Measurements from ENCODE around the gene MYBL2.

Gene MYBL2

DNA sequence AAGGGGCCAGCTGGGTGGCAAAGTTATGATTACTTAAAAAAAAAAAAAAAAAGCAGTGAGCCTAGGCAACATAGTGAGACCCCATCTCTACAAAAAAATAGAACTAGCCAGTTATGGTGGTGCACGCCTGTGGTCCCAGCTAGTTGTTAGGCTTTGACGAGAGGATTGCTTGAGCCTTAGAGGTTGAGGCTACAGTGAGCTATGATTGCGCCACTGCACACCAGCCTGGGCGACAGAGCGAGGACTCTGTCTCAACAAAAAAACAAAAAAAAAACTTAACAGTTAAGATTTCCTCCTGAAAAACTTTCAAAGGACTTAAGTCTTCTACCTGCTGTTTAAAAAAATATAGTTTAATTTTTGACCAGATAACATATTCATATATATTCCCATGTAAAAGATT, 57.5 kb downstream of the MYBL2 start:
- no peak for DNase-seq

DNA sequence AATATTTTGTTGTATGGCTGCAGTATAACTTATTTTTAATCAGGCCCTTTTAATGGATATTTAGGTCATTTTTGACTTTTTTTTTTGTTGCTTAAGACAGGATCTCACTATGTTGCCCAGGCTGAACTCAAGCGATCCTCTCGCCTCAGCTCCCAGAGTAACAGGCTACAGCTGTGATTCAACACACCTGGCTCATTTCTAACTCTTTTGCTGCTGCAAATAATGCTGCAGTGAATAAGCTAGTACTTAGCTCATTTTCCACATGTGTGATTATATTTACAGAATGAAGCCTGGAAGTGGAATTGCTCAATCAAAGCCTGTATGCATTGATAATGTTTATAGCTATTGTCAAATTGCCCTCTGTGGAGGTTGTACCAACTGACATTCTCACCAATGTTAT, 58.8 kb downstream of the MYBL2 start:
- DNase-seq: no peak

DNA sequence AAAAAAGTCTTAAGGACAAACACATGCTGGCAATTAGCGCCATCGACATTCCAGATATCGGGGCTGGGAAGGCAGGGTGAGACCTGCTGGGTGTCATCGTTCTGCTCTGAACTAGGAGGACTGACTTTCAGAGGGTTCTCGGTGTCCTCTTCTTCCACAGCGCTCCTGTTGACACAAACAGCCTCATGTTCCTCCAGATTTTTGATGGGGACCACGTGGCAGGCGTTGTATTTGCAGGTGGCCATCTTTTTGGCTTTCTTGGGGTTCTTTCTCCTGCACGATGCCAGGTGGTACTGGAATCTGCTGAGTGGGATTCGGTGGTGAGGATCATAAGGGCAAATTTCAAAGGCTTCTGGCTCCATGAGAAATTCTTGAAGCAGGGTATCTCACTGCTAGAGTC, 59.4 kb downstream of the MYBL2 start:
- no peak for DNase-seq

GRCh38 chr20:43726811-43727338, 60.0 kb downstream of the MYBL2 start, which contains the start of gene GTSF1L:
TSS of gene GTSF1L (minus strand) at chr20:43727002. CDS start at chr20:43726694, 308 bp downstream.
- no peak for DNase-seq

DNA sequence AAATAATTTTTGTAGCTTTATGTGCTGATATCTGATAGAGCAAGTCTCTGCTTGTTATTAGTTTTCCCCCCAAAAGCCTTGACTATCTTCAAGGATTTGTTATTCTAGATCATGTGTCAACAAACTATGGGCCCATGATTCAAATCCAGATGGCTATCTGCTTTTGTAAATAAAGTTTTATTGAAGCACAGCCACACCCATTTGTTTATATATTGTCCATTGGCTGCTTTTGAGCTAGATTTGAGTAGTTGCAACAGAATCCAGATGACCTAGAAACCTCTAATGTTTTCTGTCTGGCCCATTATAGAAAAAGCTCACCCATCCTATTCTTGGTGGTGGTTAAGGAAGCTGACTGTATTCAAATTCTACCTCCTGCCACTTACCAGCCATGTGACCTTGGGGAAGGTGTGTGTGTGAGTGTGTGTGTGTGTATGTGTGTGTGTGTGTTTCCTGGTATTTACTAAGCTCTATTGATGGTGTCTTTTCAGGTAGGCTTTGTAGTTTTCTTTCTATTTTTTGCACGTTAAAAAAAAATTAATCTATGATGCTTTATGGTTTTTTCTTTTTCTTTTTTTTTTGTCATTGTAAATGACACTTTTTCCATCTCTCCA, 61.2 kb downstream of the MYBL2 start:
- DNase-seq: no peak

GRCh38 chr20:43728686-43729255, 61.9 kb downstream of the MYBL2 start:
- no peak for DNase-seq

DNA sequence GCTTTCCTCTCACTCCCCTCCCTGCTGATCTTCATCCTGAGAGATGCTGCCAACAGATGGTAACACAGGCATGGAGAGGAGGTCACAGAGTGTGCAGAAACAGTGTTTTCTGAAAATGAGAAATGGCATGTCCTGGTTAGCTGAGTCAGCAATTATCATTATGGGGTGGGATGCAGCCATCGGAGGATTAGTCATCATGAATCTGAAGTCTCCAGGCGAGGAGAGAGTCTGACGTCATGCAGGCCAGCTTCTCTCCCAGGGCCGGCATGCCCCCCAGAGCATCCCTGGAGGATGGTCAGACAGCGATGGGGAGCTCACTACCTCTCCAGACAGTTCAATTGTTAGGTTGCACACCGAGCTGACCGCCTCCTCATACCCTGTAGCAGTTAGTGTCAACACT, 64.6 kb downstream of the MYBL2 start:
- DNase-seq: no peak

- DNase-seq: no peak
These were observed 65.0 kb downstream of the MYBL2 start for GRCh38 chr20:43731927-43732326.

DNA sequence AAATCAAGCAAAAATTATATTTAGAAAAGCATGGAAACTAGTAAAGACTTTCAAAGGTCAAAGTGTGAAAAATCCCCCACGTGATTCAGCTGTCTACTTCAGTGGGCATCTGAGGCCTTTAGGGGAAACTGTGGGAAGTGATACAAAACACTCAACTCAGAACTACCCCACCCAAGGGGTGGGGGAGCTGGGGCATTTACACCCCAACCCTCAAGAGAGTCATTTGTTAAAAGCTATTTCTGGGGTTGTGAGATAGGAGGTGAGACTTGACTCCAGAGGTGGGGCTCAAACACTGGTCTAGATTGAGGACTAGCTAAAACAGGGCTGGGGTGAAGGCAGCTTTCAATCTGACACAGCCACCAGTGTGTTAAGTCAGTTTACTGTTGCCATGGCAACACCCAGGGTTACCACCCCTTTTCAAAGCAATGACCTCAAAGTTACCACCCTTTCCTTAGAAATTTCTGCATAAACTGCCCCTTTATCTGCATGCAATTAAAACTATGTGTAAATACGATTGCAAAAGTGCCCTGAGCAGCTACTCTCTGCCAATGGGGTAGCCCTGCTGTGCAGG, 69.8 kb downstream of the MYBL2 start:
- DNase-seq: no peak

GRCh38 chr20:43737925-43738324, 71.0 kb downstream of the MYBL2 start:
- DNase-seq: no peak

GRCh38 chr20:43739148-43739749, 72.3 kb downstream of the MYBL2 start:
- DNase-seq: no peak

DNA sequence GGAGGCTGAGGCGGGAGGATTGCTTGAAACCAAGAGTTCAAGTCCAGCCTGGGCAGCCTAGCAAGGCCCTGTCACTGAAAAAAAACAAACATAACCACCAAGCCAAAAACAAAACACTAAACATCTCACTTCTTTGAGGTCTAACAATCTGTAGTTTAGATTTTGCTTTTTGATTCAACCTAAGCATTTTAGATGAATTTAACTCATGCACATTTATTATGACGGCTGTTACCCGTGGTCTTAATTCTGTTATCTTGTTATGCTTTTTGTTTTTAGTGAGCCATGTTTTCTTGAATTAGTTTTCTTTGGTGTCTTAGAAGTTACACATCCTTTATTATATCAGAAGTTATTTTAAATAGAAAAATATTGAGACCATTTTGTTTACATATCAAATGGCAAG, 73.7 kb downstream of the MYBL2 start:
- DNase-seq: no peak

- DNase-seq: no peak
These were observed 77.3 kb downstream of the MYBL2 start for GRCh38 chr20:43744151-43744611.

DNA sequence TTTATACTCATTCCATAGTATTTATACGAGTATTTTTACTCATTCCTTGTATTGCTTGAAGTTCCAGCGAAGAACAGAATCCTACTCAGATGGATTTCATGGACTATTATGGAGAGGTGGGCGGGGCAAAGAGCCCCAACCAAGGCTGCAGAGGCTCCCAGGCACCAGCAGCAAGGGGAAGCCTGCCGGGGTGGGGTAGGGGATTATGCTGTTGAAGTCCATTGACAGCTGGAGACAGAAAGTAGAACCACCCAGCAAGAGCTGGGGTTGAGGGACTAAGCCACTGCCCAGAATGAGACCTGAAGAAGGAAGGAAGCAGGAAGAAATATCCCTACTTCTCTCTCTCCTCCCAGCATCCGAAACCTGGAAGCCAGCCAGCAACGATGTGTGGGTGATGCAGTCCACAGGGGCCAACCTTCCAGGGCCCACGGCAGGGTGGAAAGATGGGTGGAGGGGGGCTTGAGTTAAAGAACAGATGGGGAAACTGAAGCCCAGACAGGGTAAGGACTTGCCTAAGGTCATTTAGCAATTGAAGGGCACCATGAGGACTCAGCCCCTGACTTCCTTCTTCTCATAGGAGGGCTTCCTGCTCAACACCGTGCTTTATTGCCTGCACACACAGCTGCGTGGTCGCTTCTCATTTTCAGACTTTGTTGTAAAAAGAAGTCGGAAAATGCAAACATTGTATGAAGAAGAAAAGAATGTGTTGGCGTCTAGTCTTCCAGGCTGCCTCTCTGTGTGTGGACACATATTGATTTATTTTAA, 78.2 kb downstream of the MYBL2 start:
- no peak for DNase-seq

DNA sequence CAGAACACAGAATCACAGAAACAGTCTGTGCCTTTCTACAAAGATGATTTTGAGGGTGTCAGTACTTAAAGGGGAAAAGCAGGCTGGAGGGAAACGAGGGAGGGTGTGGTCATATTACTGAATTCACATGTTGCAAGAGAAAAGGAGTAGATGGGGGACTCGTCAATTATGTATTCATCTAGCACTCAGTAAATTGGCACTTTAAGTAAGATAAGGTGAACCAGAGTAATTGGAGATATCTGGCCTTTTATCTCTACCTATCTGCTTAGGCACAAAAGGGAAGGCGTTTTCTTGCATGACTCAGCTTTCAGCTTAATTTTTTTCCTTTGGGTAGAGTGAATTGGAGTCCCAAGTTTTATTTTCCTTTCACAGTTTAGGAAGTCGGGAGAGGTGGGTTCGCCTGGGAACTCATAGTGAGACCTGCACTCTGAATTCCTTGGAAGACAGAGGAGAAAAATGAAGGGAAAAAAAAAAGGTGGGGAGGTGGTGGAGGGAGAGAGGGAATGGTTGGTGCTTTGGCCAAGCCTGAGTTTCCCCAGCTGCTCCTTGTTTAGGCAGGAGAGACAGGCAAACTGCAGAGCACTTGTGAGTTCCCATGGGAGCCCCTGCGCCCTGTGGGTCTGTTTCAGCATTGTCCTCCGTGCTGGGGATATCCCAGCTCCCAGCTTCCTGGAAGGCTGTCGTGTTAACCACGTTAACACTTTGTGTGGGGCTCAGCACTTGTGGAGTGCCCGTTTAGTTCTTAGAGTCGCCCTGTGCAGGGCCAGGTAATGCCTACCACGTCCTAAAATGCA, 79.6 kb downstream of the MYBL2 start:
- DNase-seq: no peak

DNA sequence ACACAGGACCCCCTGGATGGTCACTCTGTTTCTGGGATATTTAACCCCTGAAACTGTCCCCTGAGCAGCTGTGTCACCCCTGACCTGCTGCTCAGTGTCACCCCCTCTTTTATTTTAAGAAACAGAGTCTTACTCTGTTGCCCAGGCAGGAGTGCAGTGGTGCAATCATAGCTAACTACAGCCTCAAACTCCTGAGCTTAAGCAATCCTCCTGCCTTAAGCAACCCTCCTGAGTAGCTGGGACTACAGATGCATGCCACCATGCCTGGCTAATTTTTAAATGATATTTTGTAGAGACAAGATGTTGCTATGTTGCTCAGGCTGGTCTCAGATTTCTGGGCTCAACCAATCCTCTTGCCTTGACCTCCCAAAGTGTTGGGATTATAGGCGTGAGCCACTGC, 81.4 kb downstream of the MYBL2 start:
- no peak for DNase-seq

- DNase-seq: no peak
These were observed 82.9 kb downstream of the MYBL2 start for GRCh38 chr20:43749734-43750294.

- DNase-seq: no peak
These were observed 83.9 kb downstream of the MYBL2 start for GRCh38 chr20:43750774-43751166.

DNA sequence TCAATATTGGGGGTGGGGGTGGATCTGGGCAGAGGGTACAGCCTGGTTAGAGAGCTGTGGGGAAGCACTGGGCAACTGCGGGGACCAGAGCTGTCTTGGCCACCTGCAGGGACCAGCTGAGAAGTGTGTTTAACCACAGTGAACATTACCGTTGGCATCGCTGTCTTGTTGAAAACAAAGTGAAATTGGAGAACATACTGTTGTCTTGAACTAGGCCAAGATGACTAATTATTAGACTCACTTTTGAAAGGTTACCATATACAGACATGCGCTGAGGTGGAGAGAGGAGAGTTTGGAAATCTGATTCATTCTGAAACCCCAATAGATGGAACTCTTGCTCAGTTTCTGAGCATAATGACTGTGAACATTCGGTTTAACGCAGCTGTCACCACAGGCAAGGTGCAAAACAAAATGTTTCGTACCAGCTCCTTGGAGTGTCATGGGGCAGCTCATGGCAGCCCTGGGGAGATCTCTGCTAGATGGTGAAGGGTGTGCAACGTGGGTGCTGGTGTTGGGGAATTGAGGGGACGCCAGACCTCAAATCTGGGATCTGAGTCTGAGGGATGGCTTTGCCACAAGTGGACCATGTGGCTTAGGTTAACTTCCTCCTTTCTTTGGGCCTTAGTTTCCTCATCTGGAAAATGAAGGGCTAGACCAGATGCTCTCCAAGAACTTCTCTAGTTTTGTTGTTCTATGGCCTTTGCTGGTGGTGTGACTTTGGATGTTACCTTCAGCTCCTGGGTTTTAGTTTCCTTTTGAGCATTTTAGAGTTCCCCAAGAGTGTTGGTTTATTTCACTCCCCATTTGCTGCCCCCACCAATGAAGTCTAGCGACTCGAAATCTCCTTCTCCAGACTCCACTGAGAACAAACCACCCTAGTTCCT, 84.5 kb downstream of the MYBL2 start:
- no peak for DNase-seq

DNA sequence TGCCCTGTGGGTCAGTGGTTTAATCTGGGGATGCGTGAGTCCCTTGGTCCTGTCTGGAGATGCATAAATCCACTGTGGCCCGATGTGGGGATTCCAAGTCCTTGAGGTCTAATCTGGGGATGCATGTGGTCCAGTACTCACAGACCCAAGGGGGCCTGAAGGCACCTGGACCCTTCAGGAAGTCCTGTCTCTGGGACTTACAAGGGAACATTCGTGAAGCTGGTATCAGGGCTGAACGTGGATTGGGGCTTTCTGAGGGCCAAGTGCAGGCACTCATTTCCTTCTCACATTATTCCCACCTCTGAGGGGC, 85.1 kb downstream of the MYBL2 start:
- DNase-seq: no peak
